VCaP (cell line): ENCODE measurements around the gene SMS.
"Not testable (repeated sequence)": the region's sequence is repeated elsewhere in the genome, so short reads cannot be mapped to it uniquely, and the experiment has no call there.

Experiments used
- H3K27ac ChIP-seq: fragments of 450-650 bp; 2 replicates; pipeline ENCODE4 v1.5.1; 2017
- CTCF ChIP-seq: fragments of 450-650 bp; conservative IDR thresholded peaks from 2 replicates; pipeline ENCODE4 v1.5.1; 2017; ENCODE audit warnings: mild to moderate bottlenecking, moderate library complexity

SMS gene

GRCh38 chrX:21939906-21940305 is 603 bp upstream of the SMS start:
- no peak for TF ChIP-seq CTCF
- H3K27ac ChIP-seq: peak overlapping the region; percentile 80

- TF ChIP-seq CTCF: no peak
- H3K27ac ChIP-seq: no peak overlapping the region
Observed at GRCh38 chrX:21943460-21944135, 3.1 kb downstream of the SMS start.

GRCh38 chrX:21944136-21944615 is 3.7 kb downstream of the SMS start:
- no peak for TF ChIP-seq CTCF
- H3K27ac ChIP-seq: no peak overlapping the region

GRCh38 chrX:21946925-21947641 is 6.6 kb downstream of the SMS start:
- H3K27ac ChIP-seq: peak overlapping the region; percentile 56
- TF ChIP-seq CTCF: no peak

- no peak for TF ChIP-seq CTCF
- H3K27ac ChIP-seq: peak overlapping the region; percentile 56
Observed at GRCh38 chrX:21947671-21948070, 7.2 kb downstream of the SMS start.

- no peak for TF ChIP-seq CTCF
- no peak overlapping the region; the same call in 1 of the 2 replicates for H3K27ac ChIP-seq
Observed at GRCh38 chrX:21948897-21949578, 8.5 kb downstream of the SMS start.

- no peak for TF ChIP-seq CTCF
- H3K27ac ChIP-seq: no peak overlapping the region
Observed at GRCh38 chrX:21949689-21950088, 9.2 kb downstream of the SMS start.

GRCh38 chrX:21950557-21950956 is 10.0 kb downstream of the SMS start:
- not testable (repeated sequence) for H3K27ac ChIP-seq
